IMR-90 (cell line): ENCODE measurements around the gene RAD18. TPM values are rescaled to one million over a fixed set of nuclear protein-coding genes. Genes with fewer than 3 reads are reported as not detected.

ENCODE experiments used
- ATAC-seq: fragments of 200-7000 bp; cut with Tn5 transposase; 2 replicates; pipeline ENCODE4 v1.9.1; 2020; ENCODE audit warnings: low read depth, mild to moderate bottlenecking, moderate library complexity
- Bru-seq: library from RNA; stranded (reverse); fragments of 400-500 nt; gene quantifications from one replicate; lab custom pipeline; 2021; lab: Mats Ljungman, UMichigan
- BruChase-seq, 2 experiments: library from RNA; stranded (reverse); fragments of 400-500 nt; gene quantifications; one replicate each; lab custom pipeline; 2021; lab: Mats Ljungman, UMichigan
- BruUV-seq: library from RNA; stranded (reverse); fragments of 400-500 nt; replicated peaks from 2 replicates; lab custom pipeline; 2021; lab: Mats Ljungman, UMichigan
- CTCF ChIA-PET: fragments of 300-600 bp; formaldehyde crosslinking; extraction: SDS; loops from one replicate; lab custom pipeline; 2021; ENCODE audit warnings: antibody characterized with exemption; lab: Yijun Ruan, JAX
- POLR2A ChIA-PET: fragments of 300-600 bp; sonication (Branson Sonifier 250); formaldehyde crosslinking; loops from one replicate; lab custom pipeline; 2022; ENCODE audit warnings: antibody characterized with exemption; ENCODE audit not compliant: unreplicated experiment; lab: Charles Lee
- DNase-seq: peaks from one replicate; pipeline ENCODE4 v3.0.0; 2013
- H2AFZ ChIP-seq: replicated peaks from 2 replicates; pipeline ENCODE3; 2013; ENCODE audit warnings: low read length, mild to moderate bottlenecking; ENCODE audit not compliant: poor library complexity
- H2AK5ac ChIP-seq: 2 replicates; pipeline ENCODE4 v1.6.1; 2013; ENCODE audit warnings: low read depth, low read length, inconsistent platforms
- H2AK9ac ChIP-seq: replicated peaks from 2 replicates; pipeline ENCODE3; 2013; ENCODE audit warnings: mild to moderate bottlenecking, low read depth, low read length, moderate library complexity; ENCODE audit not compliant: poor library complexity
- H2BK120ac ChIP-seq: 2 replicates; pipeline ENCODE4 v1.6.1; 2013; ENCODE audit warnings: low read depth, low read length, inconsistent platforms
- H2BK15ac ChIP-seq: 3 replicates; pipeline ENCODE4 v1.6.1; 2013; ENCODE audit warnings: low read depth, low read length, inconsistent platforms
- H2BK20ac ChIP-seq: 2 replicates; pipeline ENCODE4 v1.6.1; 2013; ENCODE audit warnings: low read depth, mild to moderate bottlenecking, inconsistent platforms, low read length, moderate library complexity
- H2BK5ac ChIP-seq: 2 replicates; pipeline ENCODE4 v1.6.1; 2013; ENCODE audit warnings: mild to moderate bottlenecking, low read depth, low read length, inconsistent platforms; ENCODE audit not compliant: poor library complexity, severe bottlenecking
- H3K14ac ChIP-seq: replicated peaks from 2 replicates; pipeline ENCODE4 v1.6.1; 2013; ENCODE audit warnings: low read depth, low read length, inconsistent platforms
- H3K18ac ChIP-seq: 2 replicates; pipeline ENCODE4 v1.6.1; 2013; ENCODE audit warnings: low read depth, low read length, control low read depth
- H3K23ac ChIP-seq: 2 replicates; pipeline ENCODE4 v1.6.1; 2013; ENCODE audit warnings: low read depth, low read length, inconsistent platforms
- H3K27ac ChIP-seq: 2 replicates; pipeline ENCODE4 v1.5.1; 2013; ENCODE audit warnings: mild to moderate bottlenecking, control low read depth, low read length; ENCODE audit not compliant: insufficient read depth
- H3K27me3 ChIP-seq: 2 replicates; pipeline ENCODE4 v1.6.1; 2013; ENCODE audit warnings: low read length; ENCODE audit not compliant: control insufficient read depth, insufficient read depth
- H3K36me3 ChIP-seq: 2 replicates; pipeline ENCODE4 v1.6.1; 2013; ENCODE audit warnings: low read length, mixed read lengths; ENCODE audit not compliant: control insufficient read depth, insufficient read depth
- H3K4ac ChIP-seq: 2 replicates; pipeline ENCODE4 v1.6.1; 2013; ENCODE audit warnings: low read depth, low read length, inconsistent platforms
- H3K4me1 ChIP-seq: 2 replicates; pipeline ENCODE4 v1.6.1; 2013; ENCODE audit warnings: low read length, mixed read lengths; ENCODE audit not compliant: control insufficient read depth, insufficient read depth
- H3K4me2 ChIP-seq: 2 replicates; pipeline ENCODE4 v1.6.1; 2013; ENCODE audit warnings: low read depth, mild to moderate bottlenecking, control low read depth, low read length, moderate library complexity
- H3K4me3 ChIP-seq: 2 replicates; pipeline ENCODE4 v1.5.1; 2013; ENCODE audit warnings: low read depth, mild to moderate bottlenecking, control low read depth, low read length, moderate library complexity; ENCODE audit not compliant: insufficient read depth
- H3K56ac ChIP-seq: 2 replicates; pipeline ENCODE4 v1.6.1; 2013; ENCODE audit warnings: low read length, inconsistent platforms; ENCODE audit not compliant: insufficient read depth; ENCODE audit errors: extremely low read depth
- H3K79me1 ChIP-seq, 2 experiments: 2 replicates each; pipeline ENCODE4 v1.6.1; 2013; ENCODE audit warnings: low read length in 2 of 2, inconsistent platforms in 1 of 2, low read depth in 1 of 2
- H3K9ac ChIP-seq: 2 replicates; pipeline ENCODE4 v1.6.1; 2013; ENCODE audit warnings: low read depth, low read length, control low read depth
- H3K9me1 ChIP-seq: 2 replicates; pipeline ENCODE4 v1.6.1; 2013; ENCODE audit warnings: low read length, inconsistent platforms; ENCODE audit not compliant: insufficient read depth
- H3K9me3 ChIP-seq: 2 replicates; pipeline ENCODE4 v1.6.1; 2013; ENCODE audit warnings: low read length; ENCODE audit not compliant: control insufficient read depth, insufficient read depth
- H4K20me1 ChIP-seq: 2 replicates; pipeline ENCODE4 v1.6.1; 2013; ENCODE audit warnings: low read length, inconsistent platforms; ENCODE audit not compliant: insufficient read depth
- H4K5ac ChIP-seq: 2 replicates; pipeline ENCODE4 v1.6.1; 2013; ENCODE audit warnings: mild to moderate bottlenecking, low read depth, low read length, control low read depth
- H4K8ac ChIP-seq, 2 experiments: 2 replicates each; pipeline ENCODE4 v1.6.1; 2013; ENCODE audit warnings: low read depth in 2 of 2, low read length in 2 of 2, control low read depth in 1 of 2, inconsistent platforms in 1 of 2
- H4K91ac ChIP-seq: 2 replicates; pipeline ENCODE4 v1.6.1; 2013; ENCODE audit warnings: low read depth, low read length, inconsistent platforms; ENCODE audit not compliant: insufficient read depth
- BHLHE40 ChIP-seq: fragments of 150-350 bp; IDR thresholded peaks from 2 replicates; pipeline ENCODE4 v1.6.1; 2016; ENCODE audit warnings: mild to moderate bottlenecking, low read depth, low read length
- CEBPB ChIP-seq: IDR thresholded peaks from 2 replicates; pipeline ENCODE4 v1.6.1; 2012; ENCODE audit warnings: low read depth, low read length, improper control_type of control experiment
- ELK1 ChIP-seq: fragments of 150-350 bp; IDR thresholded peaks from 2 replicates; pipeline ENCODE4 v1.6.1; 2016; ENCODE audit warnings: low read depth, mild to moderate bottlenecking, low read length, moderate library complexity, borderline replicate concordance
- FOS ChIP-seq: fragments of 150-350 bp; IDR thresholded peaks from 2 replicates; pipeline ENCODE4 v1.6.1; 2016; ENCODE audit warnings: low read depth, low read length
- MAFK ChIP-seq: IDR thresholded peaks from 2 replicates; pipeline ENCODE4 v1.6.1; 2012; ENCODE audit warnings: low read depth, low read length, improper control_type of control experiment
- MXI1 ChIP-seq: IDR thresholded peaks from 2 replicates; pipeline ENCODE4 v1.6.1; 2012; ENCODE audit warnings: low read depth, mild to moderate bottlenecking, low read length, moderate library complexity, borderline replicate concordance
- RFX5 ChIP-seq: IDR thresholded peaks from 2 replicates; pipeline ENCODE4 v1.8.0; 2012; ENCODE audit warnings: low read depth, mild to moderate bottlenecking, low read length, moderate library complexity
- SMC3 ChIP-seq: fragments of 150-350 bp; IDR thresholded peaks from 2 replicates; pipeline ENCODE4 v1.6.1; 2016; ENCODE audit warnings: low read depth, mild to moderate bottlenecking, antibody characterized with exemption, low read length, moderate library complexity
- WGBS, 2 experiments: methylation state at CpG; one replicate each; pipeline versions ENCODE4 v1.1.5 to v1.1.7; 2013; ENCODE audit warnings: missing lambda C conversion rate in 2 of 2; ENCODE audit not compliant: insufficient read length in 1 of 2; ENCODE audit errors: extremely low coverage in 2 of 2; 5-methylcytosine and 5-hydroxymethylcytosine counted together
- dilution Hi-C: fragments of 300-500 bp; cut with HindIII; formaldehyde crosslinking; loops from one replicate; pipeline ENCODE4 v1.14.3; 2018; ENCODE audit warnings: low sequenced_read_pairs; ENCODE audit not compliant: unreplicated experiment
- in situ Hi-C: fragments of 300-500 bp; cut with MboI; formaldehyde crosslinking; loops from 3 replicates; pipeline ENCODE4 v1.14.3; 2019; ENCODE audit warnings: low sequenced_read_pairs, inconsistent platforms, mixed read lengths
- intact Hi-C: fragments of 100-400 bp; cut with micrococcal nuclease; formaldehyde crosslinking; loops from 2 replicates; pipeline ENCODE4 v1.10.0; 2022
- long read RNA-seq: library from polyadenylated mRNA; unstranded; transcript quantifications from one replicate; pipeline ENCODE4 v2.0.0, GENCODE V29; 2021; ENCODE audit not compliant: unreplicated experiment
- polyA plus RNA-seq, 3 experiments: library from polyadenylated mRNA; depleted of rRNA; stranded (reverse); fragments of >200 nt; gene quantifications; 2 replicates each; pipeline ENCODE4 v1.2.3, GENCODE V29; 2012; ENCODE audit warnings: low replicate concordance in 1 of 3
- total RNA-seq: library from RNA; depleted of rRNA; stranded (reverse); fragments of >200 nt; gene quantifications from 2 replicates; pipeline ENCODE4 v1.2.3, GENCODE V29; 2012; rRNA removed
- TF ChIP-seq, protein P1 (sequence below): conservative IDR thresholded peaks from 2 replicates; pipeline ENCODE4 v1.5.1; 2012; ENCODE audit warnings: mild to moderate bottlenecking, low read depth, low read length, improper control_type of control experiment

Gene RAD18, protein sequence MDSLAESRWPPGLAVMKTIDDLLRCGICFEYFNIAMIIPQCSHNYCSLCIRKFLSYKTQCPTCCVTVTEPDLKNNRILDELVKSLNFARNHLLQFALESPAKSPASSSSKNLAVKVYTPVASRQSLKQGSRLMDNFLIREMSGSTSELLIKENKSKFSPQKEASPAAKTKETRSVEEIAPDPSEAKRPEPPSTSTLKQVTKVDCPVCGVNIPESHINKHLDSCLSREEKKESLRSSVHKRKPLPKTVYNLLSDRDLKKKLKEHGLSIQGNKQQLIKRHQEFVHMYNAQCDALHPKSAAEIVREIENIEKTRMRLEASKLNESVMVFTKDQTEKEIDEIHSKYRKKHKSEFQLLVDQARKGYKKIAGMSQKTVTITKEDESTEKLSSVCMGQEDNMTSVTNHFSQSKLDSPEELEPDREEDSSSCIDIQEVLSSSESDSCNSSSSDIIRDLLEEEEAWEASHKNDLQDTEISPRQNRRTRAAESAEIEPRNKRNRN
- total RNA-seq (17.2 and 22.2 TPM in 2 replicates), polyA plus RNA-seq (2012; rRNA removed) (6.9 and 8.2 TPM in 2 replicates), Bru-seq, nascent RNA (percentile 68 among the genes with signal in this experiment), BruChase-seq, experiment 1, labeled RNA remaining after a 6-hour chase (percentile 54 among the genes with signal in this experiment), BruChase-seq, experiment 2, labeled RNA remaining after a 2-hour chase (percentile 73 among the genes with signal in this experiment)
- 1.3 and 1.8 TPM in 2 replicates for polyA plus RNA-seq (2012; cell fraction: cytosol; rRNA removed)
- polyA plus RNA-seq (2012; cell fraction: nucleus; rRNA removed; ENCODE audit: low replicate concordance) = 5.3 and 13.9 TPM in 2 replicates
- long read RNA-seq, full-length matches to known transcripts = 7 of 7 reads
- long read RNA-seq, partial matches to known transcripts = 0 of 7 reads
- long read RNA-seq, other reads (novel, unspliced or antisense) = 0 of 7 reads

- no peaks in the 10 kb centered on the region for H4K20me1 ChIP-seq
- peak within 1 kb of the TSS; percentile 12; the same call in 1 of the 2 replicates for H3K18ac ChIP-seq
- H3K23ac ChIP-seq = peak within 1 kb of the TSS; percentile 79; the same call in 1 of the 2 replicates
- 0 out of 2 replicates have a peak, but pooled peaks cover 2% of the 10 kb centered on the region for H3K27me3 ChIP-seq
- ChIA-PET POLR2A (interaction anchor here (0.6 kb wide), 1 partner anchor 248 kb away, joined by 6 read pairs; no protein-coding TSS in a partner anchor), CTCF (no interaction called here)
- H3K4me2 ChIP-seq = peak within 1 kb of the TSS; percentile 98
- H2BK5ac ChIP-seq = peak within 1 kb of the TSS; percentile 42
- H2AK9ac ChIP-seq = peak within 1 kb of the TSS; percentile 79
- H3K79me1 ChIP-seq = peaks cover 12 to 23% of the 10 kb centered on the region in 2 experiments
- dilution Hi-C loops (no loop called here), intact Hi-C loops (loop anchor here (2.0 to 10.0 kb wide), 4 partner anchors 76 to 518 kb away; partner anchors contain the start of gene OXTR), in situ Hi-C loops (loop anchor here (10.0 kb wide), 1 partner anchor 188 kb away; no protein-coding TSS in a partner anchor)
- H4K5ac ChIP-seq = peak within 1 kb of the TSS; percentile 76
- peak within 1 kb of the TSS; percentile 55 for H3K27ac ChIP-seq
- peak within 1 kb of the TSS; percentile 86 for H3K4ac ChIP-seq
- peak within 1 kb of the TSS; percentile 76 for H4K91ac ChIP-seq
- H4K8ac ChIP-seq = peak within 1 kb of the TSS; percentile 88 to 99
- H3K4me3 ChIP-seq = peak within 1 kb of the TSS; percentile 78
- peak within 1 kb of the TSS; percentile 97 for H2AFZ ChIP-seq
- peaks cover 5% of the 10 kb centered on the region for H3K4me1 ChIP-seq
- peak within 1 kb of the TSS; percentile 72 for H3K9ac ChIP-seq
- no peaks in the 10 kb centered on the region for H3K9me3 ChIP-seq
- 0% methylated on average over 4 of the region's 45 CpGs; no CpG with 5 or more reads in 1 of the 2 experiments for WGBS, 2 experiments
- DNase-seq (peak; percentile 89), ATAC-seq (peak; percentile 97)
- H2BK15ac ChIP-seq = no peak within 1 kb of the TSS; the same call in 2 of the 3 replicates
- H3K14ac ChIP-seq = peak within 1 kb of the TSS; percentile 98
- H3K36me3 ChIP-seq = peaks cover 2% of the 10 kb centered on the region; the same call in 1 of the 2 replicates
- peak within 1 kb of the TSS; percentile 54 for H2BK120ac ChIP-seq
- H3K9me1 ChIP-seq = peaks cover 4% of the 10 kb centered on the region; the same call in 1 of the 2 replicates
- TSS peak; percentile 35 for BruUV-seq
- peak within 1 kb of the TSS; percentile 24 for H2BK20ac ChIP-seq
- H3K56ac ChIP-seq = peak within 1 kb of the TSS; percentile 81
- 0 out of 2 replicates have a peak within 1 kb of the TSS, but pooled peaks have one; percentile 28 for H2AK5ac ChIP-seq
- TF ChIP-seq, protein P1, sequence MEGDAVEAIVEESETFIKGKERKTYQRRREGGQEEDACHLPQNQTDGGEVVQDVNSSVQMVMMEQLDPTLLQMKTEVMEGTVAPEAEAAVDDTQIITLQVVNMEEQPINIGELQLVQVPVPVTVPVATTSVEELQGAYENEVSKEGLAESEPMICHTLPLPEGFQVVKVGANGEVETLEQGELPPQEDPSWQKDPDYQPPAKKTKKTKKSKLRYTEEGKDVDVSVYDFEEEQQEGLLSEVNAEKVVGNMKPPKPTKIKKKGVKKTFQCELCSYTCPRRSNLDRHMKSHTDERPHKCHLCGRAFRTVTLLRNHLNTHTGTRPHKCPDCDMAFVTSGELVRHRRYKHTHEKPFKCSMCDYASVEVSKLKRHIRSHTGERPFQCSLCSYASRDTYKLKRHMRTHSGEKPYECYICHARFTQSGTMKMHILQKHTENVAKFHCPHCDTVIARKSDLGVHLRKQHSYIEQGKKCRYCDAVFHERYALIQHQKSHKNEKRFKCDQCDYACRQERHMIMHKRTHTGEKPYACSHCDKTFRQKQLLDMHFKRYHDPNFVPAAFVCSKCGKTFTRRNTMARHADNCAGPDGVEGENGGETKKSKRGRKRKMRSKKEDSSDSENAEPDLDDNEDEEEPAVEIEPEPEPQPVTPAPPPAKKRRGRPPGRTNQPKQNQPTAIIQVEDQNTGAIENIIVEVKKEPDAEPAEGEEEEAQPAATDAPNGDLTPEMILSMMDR = no peak
- no peak for TF ChIP-seq RFX5
- TF ChIP-seq MAFK = no peak
- TF ChIP-seq SMC3 = no peak
- TF ChIP-seq ELK1 = peak; percentile 55; the same call in 1 of the 2 replicates
- TF ChIP-seq CEBPB = no peak
- peak; percentile 79 for TF ChIP-seq MXI1
- no peak for TF ChIP-seq FOS
- no peak for TF ChIP-seq BHLHE40
These were observed at the start of gene RAD18 for GRCh38 chr3:8963137-8963853. Gene RAD18, minus strand, starts transcription at chr3:8963472. Its CDS starts 87 bp downstream, at chr3:8963385.
